GM18505 (cell line): ENCODE results near the gene THAP12.
"Not testable (repeated sequence)": the region's sequence is repeated elsewhere in the genome, so short reads cannot be mapped to it uniquely, and the experiment has no call there.

Source experiments
- ATAC-seq: cut with Tn5 transposase; IDR thresholded peaks from one replicate; pipeline ENCODE4 v1.9.1; 2021; ENCODE audit not compliant: unreplicated experiment
- POLR2A ChIP-seq: IDR thresholded peaks from 4 replicates; pipeline ENCODE4 v1.6.1; 2011; ENCODE audit warnings: borderline replicate concordance; ENCODE audit not compliant: insufficient read depth, insufficient read length; ENCODE audit errors: extremely low read depth

Gene THAP12

DNA sequence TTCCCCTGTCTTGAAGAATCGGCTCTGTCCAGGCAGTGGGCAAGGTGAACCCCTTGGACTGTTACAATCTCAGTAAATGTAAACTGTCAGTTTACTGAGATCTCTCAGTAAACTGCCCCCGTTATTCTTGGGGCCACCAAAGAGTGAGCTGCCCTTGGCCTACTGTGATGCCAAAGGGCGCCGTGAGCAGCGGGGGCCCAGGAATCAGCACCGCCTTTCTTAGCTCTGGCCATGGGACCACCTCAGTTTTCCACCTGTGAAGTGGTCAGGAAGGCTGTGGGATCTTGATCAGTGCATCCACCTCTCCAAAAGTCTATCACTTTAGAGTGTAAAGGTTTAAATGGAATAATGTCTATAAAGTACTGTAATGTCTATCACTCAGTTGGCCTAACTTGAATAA, 57.1 kb downstream of the THAP12 start:
- TF ChIP-seq POLR2A = no peak
- no peak for ATAC-seq

DNA sequence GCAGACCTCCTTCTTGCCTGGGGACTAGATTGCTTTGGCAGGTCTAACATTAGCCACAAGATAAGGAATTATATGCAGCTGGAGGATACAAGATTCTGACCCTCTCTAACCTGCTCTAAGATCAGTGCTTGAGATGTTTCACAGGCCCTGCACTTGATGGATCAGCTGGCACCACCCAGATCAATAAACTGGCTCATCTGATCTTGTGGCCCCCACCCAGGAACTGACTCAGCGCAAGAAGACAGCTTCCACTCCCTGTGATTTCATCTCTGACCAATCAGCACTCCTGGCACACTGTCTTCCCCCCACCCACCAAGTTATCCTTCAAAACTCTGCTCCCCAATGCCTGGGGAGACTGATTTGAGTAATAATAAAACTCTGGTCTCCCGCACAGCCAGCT, 57.6 kb downstream of the THAP12 start:
- not testable (repeated sequence) for ATAC-seq

DNA sequence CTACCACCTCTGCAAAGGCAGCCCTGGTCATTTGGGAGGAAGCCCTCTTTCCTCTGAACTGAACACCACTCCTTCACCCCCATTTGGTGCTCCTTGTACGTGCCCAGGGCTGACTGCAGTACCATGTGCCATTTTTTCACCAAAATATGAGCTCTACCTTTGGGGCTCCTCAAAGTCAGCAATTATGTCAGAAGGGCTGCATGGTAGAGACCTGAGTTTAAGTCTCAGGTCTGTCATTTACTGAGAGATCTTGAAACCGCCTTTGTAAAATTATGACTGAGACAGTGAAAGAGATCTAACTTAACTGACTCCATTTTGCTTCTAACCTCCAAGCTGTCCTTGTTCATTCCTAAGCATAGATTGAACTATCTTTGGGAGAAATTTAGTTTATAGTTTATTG, 58.0 kb downstream of the THAP12 start:
- no peak for ATAC-seq
- TF ChIP-seq POLR2A = no peak

DNA sequence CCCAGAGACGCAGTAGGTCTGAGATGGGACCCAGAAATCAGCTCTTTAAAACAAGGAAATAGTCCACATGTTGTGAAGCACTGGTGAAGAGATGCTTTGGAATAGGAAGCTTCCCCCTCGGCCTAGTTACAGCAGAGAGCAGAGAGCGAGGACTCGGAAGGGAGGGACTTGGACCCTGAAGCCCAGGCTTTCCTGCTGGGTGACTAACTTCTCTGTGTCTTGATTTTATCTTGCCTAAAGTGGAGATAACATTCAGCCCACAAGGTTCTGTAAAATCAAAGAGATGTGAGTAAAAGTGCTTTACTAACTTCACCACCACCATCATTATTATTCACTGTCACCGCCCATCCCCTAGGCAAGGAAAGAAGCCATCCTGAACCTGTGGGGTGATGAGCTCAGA, 58.4 kb downstream of the THAP12 start:
- ATAC-seq = no peak
- TF ChIP-seq POLR2A = no peak

DNA sequence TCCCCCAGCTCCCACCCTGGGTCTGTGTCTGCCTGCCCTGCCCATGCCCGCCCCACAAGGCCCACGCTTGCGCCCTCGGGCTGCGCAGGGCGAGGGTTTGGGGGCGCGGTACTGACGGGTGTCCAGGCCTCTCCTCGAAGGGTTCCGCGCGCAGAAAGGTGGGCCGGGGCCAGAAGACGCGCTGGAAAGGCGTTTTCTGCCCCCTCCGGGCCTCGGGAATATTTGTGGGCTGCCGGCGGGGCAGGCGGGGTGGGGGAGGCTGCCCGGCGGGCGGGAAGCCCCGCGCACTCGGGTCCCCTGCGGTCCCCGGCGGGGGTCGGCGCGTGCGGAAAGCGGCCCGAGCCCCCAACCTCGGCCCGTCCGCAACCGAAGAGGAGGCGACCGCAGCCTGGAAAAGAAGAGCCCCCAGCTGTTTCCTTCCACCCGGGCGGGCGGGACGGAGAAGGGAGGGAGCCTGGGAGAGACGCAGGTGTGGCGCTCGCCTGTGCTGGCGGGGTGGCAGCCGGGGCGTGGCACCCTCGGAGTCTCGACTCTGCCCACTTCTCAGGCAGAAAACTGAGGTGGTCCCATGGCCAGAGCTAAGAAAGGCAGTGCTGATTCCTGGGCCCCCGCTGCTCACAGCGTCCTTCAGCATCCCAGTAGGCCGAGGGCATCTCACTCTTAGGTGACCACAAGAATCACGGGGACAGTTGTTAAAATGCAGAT, 59.0 kb downstream of the THAP12 start:
- no peak for TF ChIP-seq POLR2A
- ATAC-seq = no peak

DNA sequence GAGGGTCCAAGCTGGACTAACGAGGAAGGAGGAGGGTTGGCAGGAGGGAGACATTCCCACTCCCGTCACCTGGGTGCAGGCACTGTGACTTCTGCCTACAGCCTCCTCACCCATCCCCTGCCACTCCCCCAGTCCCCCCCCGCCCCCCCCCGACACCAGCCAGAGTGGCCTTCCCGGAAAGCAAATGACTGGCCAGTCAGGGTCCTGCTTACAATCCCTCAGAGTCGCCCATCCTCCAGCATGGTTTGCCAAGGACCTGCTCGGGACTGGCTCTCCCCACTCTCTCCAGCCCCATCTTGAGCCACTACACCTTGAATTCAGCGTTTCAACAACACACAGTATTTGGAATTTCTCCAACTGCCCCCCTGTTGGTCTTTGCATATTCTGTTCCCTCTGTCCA, 59.6 kb downstream of the THAP12 start:
- no peak for TF ChIP-seq POLR2A
- no peak for ATAC-seq

DNA sequence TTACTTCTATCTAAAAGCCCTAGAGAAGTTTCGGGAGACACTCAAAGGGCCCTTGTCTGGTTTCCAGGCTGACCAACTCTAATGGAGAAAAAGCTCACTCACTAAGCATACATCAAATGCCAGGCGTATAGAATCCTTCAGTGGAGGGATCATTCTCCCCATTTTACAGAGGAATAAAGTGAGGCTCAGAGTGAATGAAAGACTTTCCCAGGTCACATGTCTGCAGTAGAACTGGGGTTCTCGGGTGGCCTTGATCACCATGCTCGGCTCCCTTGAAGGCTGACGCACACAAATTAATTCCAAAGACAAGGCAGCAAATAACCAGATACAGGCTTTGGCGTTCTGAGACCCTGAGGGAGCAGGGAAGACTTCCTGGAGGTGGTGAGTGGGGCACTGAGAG, 60.0 kb downstream of the THAP12 start:
- no peak for ATAC-seq
- no peak for TF ChIP-seq POLR2A

DNA sequence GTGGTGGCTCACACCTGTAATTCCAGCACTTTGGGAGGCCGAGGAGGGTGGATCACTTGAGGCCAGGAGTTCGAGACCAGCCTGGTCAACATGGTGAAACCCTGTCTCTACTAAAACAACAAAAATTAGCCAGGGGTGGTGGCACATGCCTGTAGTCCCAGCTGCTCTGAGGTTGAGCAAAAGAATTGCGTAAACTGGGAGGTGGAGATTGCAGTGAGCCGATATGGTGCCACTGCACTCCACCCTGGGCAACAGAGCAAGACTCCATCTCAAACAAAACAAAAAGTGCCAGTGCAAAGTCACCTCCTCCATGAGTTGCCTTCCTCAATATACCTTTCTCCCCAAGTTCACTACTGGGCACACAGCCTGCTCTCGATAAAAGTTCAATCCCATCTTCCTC, 61.1 kb downstream of the THAP12 start:
- ATAC-seq = not testable (repeated sequence)

DNA sequence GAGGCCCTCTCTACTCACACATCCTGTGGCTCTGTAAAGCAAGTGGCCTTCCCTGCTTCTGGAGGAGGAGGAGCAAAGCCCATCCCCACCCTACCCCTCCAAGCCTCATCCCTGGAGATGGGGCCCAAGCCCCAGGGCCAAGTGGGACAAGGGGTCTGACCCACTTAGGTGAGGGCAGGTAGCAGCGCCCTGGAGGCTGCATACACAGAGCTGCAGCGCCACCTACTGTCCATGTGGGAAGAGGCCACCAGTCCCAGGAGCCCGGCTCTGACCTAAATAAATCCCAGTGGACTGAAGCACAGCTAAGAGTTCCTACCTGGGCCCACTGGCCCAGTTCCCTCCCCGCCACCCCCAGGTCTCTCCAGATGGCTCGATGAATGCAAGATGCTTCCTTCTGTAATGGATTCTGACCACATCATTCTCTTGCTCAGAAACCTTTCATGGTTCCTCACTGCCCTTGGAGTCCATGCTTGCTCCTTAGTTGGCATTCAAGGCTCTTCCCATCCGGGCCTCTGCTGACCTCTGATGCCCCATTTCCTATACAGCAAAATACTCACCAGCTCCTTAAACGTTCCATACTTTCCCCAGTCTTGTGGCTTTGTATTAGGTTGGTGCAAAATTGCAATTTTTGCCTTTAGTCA, 62.1 kb downstream of the THAP12 start:
- peak; percentile 68 for ATAC-seq
- no peak for TF ChIP-seq POLR2A

DNA sequence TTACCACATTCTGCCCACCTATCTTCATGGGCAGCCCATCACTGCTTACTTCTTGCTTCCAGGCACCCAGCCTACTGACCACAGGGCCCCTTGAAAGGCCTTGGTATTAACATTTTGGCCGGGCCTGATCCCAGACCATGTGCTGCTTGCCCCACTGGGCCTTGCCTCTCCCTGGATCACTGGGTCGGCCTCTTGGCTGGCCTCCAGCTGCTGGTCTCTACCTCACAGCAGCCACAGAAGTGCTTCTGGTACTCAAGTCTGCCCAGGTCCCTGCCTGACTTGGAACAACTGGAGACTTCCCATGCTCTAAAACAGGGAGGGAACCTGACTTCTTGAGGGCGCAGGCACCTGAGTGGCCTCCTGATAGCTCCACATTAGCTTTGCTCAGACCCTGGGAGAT, 63.6 kb downstream of the THAP12 start:
- no peak for ATAC-seq
- no peak for TF ChIP-seq POLR2A

DNA sequence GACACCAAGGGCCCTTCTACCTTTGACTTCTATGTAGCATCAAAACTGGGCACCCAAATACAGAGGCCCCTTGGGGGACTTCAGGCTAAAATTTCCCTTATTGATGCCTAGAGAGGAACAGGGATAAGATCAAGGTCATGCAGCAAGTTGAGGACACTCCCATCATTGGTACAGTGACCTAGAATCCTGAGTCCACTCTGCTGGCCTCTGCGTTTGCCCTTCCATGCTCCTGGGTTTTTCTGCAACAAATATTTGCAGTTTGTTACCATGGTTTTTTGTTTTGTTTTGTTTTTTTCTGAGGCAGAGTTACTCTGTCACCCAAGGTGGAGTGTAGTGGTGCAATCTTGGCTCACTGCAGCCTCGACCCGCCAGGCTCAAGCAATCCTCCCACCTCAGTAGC, 64.2 kb downstream of the THAP12 start:
- ATAC-seq = no peak
- no peak for TF ChIP-seq POLR2A

DNA sequence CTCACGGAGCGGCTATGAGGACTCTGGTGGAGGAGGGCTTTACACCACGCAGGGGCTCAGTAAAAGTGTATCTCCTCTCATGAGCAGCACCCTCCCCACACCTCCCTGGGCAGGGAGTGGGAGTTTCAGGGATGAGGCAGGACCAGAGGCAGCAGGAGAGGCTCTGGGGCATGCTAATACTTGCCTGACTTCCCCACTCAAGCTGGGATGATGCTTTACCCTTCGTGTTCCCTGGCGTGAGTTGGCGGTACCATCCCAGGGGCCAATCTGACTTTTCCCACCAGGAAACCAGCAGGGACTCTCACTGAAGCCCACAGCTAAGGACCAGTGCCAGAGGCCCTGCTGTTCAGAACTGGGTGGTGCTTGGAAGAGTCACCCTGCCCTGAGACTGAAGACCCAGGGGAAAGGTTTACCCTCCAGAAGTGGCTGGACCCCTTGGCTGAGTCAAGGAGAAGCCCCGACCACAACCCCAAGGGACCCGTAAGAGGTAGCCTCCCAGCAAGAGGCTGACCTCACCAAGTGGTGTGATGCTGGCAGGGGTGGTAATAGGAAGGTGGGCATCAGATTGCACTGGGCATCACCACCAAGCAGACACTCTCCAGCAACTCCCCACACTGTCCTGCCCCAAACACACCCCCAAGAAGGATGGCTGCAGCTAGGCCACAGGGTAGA, 65.6 kb downstream of the THAP12 start:
- no peak for ATAC-seq
- TF ChIP-seq POLR2A = no peak

DNA sequence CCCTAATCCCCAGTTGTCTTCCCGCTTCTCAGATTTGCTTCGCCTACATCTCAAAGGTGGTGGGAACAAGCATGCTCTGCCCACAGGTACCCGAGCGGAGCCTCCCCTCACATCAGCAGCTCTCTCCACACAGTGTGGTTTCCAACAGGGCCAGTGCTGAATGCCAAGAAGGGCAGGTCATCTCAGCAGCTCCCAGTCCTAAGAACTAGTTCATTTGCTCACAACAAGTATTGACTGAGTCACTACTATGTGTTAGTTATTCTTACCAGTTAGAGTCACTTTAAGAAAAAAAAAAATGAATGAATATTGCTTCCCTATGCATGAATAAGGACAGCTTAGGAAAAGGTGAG, 66.2 kb downstream of the THAP12 start:
- no peak for ATAC-seq
- no peak for TF ChIP-seq POLR2A

DNA sequence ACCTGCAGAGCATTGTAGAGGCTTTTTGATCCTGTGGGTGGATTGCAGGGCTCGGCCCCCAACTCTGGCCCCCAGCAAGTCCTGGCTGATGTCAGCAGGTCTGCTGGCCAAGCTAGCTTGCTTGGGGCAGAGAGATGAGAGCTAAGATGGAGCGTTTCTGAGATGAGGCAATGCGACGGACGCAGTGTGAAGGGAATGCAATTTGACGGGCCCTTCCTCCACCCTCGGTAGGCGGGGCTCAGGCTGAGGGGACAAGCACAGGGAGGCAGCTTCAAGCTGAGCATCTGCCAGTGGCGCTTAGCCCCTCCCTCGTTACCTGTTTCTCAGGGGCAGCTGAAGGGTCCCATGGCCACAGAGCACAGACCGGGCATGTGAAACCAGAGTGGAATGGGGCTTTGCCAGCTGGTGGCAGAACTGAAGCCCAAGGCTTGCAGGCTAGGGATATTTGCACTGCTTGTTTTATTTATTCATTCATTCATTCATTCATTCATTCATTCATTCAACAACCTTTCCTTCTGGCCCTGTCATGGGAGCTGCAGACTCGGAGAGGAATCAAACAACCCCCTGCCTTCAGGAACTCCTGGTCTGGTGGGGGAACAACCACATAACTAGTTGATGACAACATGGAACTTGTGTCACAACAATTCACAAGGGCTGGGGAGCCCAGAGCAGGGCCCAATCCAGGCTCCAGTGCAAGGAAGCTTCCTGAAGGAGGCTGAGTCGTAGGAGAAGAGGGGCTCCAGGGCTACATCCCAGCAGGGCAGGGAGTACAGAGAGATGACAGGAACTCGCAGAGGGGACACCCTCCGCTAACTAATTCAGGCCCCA, 66.8 kb downstream of the THAP12 start:
- TF ChIP-seq POLR2A = no peak

More for the DNA sequence above, 66.8 kb downstream of the THAP12 start:
- ATAC-seq = no peak
